Measurements from ENCODE around the gene WBP11. TPM values are rescaled to one million over a fixed set of nuclear protein-coding genes. Genes with fewer than 3 reads are reported as not detected.

WBP11 gene
- total RNA-seq, 1 donor from 2014 or later = 62.4 TPM

DNA sequence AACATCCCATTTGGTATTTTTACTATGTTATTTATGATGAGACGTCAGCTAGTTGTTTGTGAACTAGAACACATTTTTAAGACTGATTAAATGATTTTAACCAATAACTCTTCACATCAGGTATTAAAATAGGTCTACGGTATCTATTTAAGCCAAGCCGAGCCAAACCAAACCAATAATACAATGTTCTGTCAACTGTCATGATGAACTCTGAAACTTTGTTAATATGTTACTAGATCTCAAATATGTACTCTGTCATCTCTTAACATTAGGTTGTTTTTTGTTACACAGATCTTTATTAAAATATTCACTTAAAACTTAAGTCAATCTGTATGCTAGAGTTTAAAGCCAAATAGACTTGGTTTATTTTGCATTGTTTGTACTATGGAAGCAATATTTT is 39.0 kb upstream of the WBP11 start:
- DNase-seq (ENCODE audit: extremely low spot score, unreplicated experiment) = no peak
- Mint-ChIP-seq H3K36me3 (ENCODE audit: unreplicated experiment) (peaks cover 1% of the 10 kb centered on the region), H3K4me1 (ENCODE audit: unreplicated experiment) (peaks cover 47% of the 10 kb centered on the region), H3K27ac (ENCODE audit: unreplicated experiment) (peak overlapping the region; percentile 92), H3K9me3 (ENCODE audit: unreplicated experiment) (peaks cover 13% of the 10 kb centered on the region), H3K4me3 (ENCODE audit: unreplicated experiment) (no peak overlapping the region), H3K27me3 (ENCODE audit: unreplicated experiment) (no peaks in the 10 kb centered on the region)
- TF ChIP-seq, protein P1, sequence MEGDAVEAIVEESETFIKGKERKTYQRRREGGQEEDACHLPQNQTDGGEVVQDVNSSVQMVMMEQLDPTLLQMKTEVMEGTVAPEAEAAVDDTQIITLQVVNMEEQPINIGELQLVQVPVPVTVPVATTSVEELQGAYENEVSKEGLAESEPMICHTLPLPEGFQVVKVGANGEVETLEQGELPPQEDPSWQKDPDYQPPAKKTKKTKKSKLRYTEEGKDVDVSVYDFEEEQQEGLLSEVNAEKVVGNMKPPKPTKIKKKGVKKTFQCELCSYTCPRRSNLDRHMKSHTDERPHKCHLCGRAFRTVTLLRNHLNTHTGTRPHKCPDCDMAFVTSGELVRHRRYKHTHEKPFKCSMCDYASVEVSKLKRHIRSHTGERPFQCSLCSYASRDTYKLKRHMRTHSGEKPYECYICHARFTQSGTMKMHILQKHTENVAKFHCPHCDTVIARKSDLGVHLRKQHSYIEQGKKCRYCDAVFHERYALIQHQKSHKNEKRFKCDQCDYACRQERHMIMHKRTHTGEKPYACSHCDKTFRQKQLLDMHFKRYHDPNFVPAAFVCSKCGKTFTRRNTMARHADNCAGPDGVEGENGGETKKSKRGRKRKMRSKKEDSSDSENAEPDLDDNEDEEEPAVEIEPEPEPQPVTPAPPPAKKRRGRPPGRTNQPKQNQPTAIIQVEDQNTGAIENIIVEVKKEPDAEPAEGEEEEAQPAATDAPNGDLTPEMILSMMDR (IDR thresholded peaks at IDR 0.05) = no peak

DNA sequence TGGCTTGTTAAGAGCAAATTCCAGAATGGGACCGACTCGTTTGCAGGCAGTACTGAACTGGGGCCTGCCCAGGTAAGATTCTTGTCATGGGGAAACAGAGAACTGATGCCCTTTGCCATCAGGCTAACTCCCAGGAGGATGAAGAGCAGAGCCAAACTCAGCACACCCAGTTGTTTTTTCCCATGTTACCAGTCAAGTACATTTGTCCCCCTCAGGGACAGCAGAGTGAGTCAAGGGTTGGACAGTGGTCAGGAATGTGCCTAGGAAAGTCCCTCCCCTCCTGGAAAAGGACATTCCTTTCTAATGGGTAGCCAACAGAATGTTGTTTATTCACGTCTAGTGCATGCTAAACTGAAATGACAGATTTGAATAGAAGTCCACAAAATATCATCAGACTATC is 38.5 kb upstream of the WBP11 start:
- peaks cover 1% of the 10 kb centered on the region for H3K36me3 Mint-ChIP-seq (ENCODE audit: unreplicated experiment)
- H3K9me3 Mint-ChIP-seq (ENCODE audit: unreplicated experiment) = peaks cover 13% of the 10 kb centered on the region
- H3K4me3 Mint-ChIP-seq (ENCODE audit: unreplicated experiment) = no peak overlapping the region
- peaks cover 46% of the 10 kb centered on the region for H3K4me1 Mint-ChIP-seq (ENCODE audit: unreplicated experiment)
- H3K27ac Mint-ChIP-seq (ENCODE audit: unreplicated experiment) = peak overlapping the region; percentile 92
- DNase-seq (ENCODE audit: extremely low spot score, unreplicated experiment) = no peak
- TF ChIP-seq, protein P1 (IDR thresholded peaks at IDR 0.05) = no peak
- H3K27me3 Mint-ChIP-seq (ENCODE audit: unreplicated experiment) = no peaks in the 10 kb centered on the region

DNA sequence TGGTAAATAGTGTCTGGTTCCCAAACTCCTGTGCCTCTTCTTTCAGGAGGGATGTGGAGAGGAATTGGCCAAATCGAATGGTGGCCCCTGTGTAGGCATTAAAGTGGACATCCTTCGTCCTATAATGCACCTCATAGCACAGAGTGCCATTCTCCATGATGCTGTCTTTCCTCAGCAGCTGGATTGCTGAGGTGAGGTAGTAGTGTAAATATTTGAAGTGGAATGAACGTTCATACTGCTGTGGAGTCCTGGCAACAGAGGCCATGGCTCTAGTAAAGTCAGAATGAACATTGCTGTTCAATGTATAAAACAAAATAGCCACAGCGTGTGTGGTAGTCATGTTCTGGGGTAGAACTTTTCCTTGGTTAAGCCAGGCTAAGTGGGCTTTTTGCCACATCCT is 37.3 kb upstream of the WBP11 start:
- TF ChIP-seq, protein P1 (IDR thresholded peaks at IDR 0.05) = no peak
- no peak overlapping the region for H3K4me3 Mint-ChIP-seq (ENCODE audit: unreplicated experiment)
- peaks cover 49% of the 10 kb centered on the region for H3K4me1 Mint-ChIP-seq (ENCODE audit: unreplicated experiment)
- peak overlapping the region; percentile 92 for H3K27ac Mint-ChIP-seq (ENCODE audit: unreplicated experiment)
- peaks cover 13% of the 10 kb centered on the region for H3K9me3 Mint-ChIP-seq (ENCODE audit: unreplicated experiment)
- no peak for DNase-seq (ENCODE audit: extremely low spot score, unreplicated experiment)
- no peaks in the 10 kb centered on the region for H3K27me3 Mint-ChIP-seq (ENCODE audit: unreplicated experiment)
- H3K36me3 Mint-ChIP-seq (ENCODE audit: unreplicated experiment) = peaks cover 1% of the 10 kb centered on the region

DNA sequence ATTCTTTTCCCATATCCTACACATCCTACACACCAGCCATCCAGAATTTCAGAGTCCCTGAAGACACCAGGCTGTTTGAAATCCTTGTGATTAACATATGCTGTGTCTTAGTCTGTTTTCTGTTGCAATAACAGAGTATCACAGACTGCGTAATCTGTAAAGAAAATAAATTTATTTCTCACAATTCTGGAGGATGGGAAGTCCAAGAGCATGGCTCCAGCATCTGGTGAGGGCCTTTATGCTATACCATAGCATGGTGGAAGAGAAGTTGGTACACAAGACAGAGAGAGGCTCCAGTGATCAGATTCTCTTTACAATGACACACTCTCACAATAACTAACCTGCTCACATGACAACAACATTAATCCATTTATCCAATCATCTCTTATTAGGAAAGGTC is 36.0 kb upstream of the WBP11 start:
- no peak for DNase-seq (ENCODE audit: extremely low spot score, unreplicated experiment)
- H3K4me3 Mint-ChIP-seq (ENCODE audit: unreplicated experiment) = no peak overlapping the region
- H3K9me3 Mint-ChIP-seq (ENCODE audit: unreplicated experiment) = peaks cover 13% of the 10 kb centered on the region
- H3K36me3 Mint-ChIP-seq (ENCODE audit: unreplicated experiment) = peaks cover 1% of the 10 kb centered on the region
- no peak overlapping the region for H3K27ac Mint-ChIP-seq (ENCODE audit: unreplicated experiment)
- no peaks in the 10 kb centered on the region for H3K27me3 Mint-ChIP-seq (ENCODE audit: unreplicated experiment)
- peaks cover 56% of the 10 kb centered on the region for H3K4me1 Mint-ChIP-seq (ENCODE audit: unreplicated experiment)
- TF ChIP-seq, protein P1 (IDR thresholded peaks at IDR 0.05) = no peak

- H3K27ac Mint-ChIP-seq (ENCODE audit: unreplicated experiment) = peak overlapping the region; percentile 67
- DNase-seq (ENCODE audit: extremely low spot score, unreplicated experiment) = no peak
- H3K9me3 Mint-ChIP-seq (ENCODE audit: unreplicated experiment) = peaks cover 13% of the 10 kb centered on the region
- peaks cover 1% of the 10 kb centered on the region for H3K36me3 Mint-ChIP-seq (ENCODE audit: unreplicated experiment)
- peaks cover 41% of the 10 kb centered on the region for H3K4me1 Mint-ChIP-seq (ENCODE audit: unreplicated experiment)
- H3K4me3 Mint-ChIP-seq (ENCODE audit: unreplicated experiment) = no peak overlapping the region
- TF ChIP-seq, protein P1 (IDR thresholded peaks at IDR 0.05) = no peak
- no peaks in the 10 kb centered on the region for H3K27me3 Mint-ChIP-seq (ENCODE audit: unreplicated experiment)
Observed at GRCh38 chr12:14836336-14837210, 33.3 kb upstream of the WBP11 start.
